CD1c-positive myeloid dendritic cell (primary cell): ENCODE measurements around the gene LTBP3.

Experiments used
- DNase-seq: peaks from one replicate; pipeline ENCODE4 v3.0.0-alpha.2; 2016; ENCODE audit errors: extremely low spot score

The LTBP3 gene

DNA sequence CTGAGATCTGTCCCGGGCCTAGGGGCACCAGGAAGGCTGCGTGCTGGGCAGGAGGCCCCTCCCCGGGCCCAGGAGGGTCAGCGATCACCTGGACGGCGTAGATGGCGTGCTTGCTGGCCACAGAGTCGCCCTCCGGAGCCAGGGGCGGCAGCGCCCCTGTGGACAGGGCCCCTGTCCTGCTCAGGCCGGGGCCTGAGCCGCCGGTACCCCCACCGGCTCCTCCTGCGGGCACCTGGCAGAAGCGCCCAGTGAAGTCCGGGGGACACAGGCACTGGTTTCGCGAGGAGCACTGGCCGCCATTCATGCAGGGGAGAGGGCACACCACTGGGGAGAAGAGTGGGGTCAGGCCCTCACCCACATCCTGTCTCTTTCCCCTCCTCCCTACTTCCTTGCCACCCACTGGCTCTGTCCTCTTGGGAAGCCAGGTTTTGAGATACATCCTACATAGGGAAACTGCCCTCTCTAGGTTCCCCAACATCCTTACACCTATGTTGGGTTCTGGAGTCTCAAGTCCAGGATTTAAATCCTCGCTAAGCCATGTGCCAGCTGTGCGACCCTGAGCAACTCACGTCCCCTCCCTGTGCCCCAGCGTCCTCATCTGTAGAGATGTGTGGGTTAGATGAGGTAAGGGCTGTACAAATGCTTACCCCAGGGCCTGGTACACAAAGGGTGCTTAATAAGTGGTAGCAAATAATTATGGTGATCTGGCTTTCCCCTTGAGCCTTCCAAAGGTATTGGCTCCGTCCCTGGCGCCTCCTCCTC lies 3.9 kb downstream of the LTBP3 start:
- DNase-seq, result no peak

DNA sequence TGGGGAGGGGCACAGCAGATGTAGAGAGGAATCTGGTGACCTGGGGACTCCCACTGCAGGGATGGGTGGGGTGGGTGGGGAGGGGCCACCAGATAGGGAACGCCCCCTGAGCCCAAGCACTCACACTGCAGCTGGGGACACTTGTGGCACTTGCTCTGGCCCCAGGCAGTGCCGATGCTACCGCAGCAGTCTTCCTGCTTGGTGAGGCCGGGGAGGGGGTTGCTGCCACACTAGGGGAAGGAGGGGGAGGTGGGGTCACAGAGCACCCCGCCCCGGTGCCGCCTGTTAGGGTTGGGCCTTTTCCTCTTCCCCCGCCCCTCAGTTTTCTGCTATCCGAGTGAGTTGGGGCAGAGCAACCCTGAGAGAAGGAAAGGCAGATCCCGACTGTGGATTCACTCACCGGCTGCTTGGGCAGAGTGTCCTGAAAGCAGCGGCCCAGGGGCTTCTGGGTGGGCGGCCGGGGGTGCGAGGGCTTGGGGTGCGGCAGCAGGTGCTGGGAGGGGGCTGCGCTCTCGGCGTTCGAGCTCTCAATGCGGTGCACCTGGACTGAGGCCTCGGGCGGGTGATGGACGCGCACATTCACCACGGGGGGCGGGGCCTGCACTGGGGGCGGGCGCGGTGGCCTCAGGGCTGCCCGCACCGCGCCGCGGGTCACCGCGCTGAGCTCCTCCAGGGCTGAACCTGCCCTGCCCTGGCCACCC lies 4.7 kb downstream of the LTBP3 start:
- DNase-seq, result peak; percentile 52

DNA sequence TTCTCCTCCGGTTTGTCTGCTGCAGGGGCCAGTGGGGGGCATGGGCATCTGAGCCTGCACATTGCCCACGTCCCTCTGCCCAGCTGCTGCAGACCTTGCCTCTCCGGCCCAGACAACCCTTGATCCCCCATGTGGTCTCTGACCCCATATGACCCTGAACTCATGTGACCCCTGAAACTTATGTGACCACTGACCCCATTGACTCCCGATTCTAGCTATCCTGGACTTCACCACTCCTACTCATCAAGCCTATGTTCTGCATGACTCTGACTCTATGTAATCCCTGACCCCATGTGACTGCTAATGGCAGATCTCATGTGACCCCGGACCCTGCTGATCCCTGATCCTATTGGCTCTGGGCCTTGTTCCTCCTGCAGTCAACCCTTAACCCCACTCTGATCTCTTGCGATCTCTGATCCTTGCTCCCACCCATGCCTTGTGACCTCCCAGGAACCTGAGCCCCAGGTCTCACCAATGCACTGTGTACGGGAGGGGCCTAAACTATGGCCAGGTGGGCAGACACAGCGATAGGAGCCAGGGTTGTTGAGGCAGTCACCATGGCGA lies 5.7 kb downstream of the LTBP3 start:
- DNase-seq, result peak; percentile 50

DNA sequence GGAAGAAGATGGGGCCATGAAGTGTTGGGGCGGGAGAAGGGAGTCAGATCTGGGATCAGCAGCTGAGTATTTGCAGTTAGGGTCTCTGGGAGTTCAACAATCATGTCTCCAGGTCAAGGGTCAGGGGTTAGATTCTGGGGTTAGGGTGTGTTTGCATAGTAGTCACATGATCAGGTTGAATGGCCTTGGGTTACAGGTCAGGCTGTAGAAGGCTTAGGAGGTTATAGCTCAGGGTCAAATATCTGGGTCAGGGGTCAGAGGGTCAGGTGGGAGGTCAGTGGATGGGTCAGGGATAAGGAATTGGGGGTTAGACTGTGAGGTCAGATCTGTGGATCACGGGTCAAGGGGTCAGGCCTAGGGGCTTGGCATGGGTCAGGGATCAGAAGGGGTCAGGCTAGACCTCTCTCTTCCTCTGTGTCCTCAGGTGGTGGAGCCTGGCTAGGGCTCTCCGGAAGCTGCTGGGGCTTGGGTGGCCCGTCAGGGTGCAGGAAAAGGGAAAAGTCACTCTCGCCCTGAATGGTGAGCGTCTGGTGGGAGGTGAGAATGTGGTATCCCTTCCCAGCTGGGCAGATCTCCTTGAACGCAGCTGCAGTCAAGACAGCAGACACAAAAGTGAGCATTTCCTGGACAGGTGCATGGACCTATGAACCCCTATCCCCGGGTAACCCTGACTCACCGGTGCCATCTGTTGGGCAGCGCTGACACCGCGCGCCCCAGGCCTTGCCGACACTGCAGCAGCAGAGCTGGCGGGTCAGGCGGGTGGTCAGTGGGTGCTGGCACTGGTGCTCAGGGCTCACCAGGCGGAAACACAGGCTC lies 6.4 kb downstream of the LTBP3 start:
- DNase-seq, result peak; percentile 58

DNA sequence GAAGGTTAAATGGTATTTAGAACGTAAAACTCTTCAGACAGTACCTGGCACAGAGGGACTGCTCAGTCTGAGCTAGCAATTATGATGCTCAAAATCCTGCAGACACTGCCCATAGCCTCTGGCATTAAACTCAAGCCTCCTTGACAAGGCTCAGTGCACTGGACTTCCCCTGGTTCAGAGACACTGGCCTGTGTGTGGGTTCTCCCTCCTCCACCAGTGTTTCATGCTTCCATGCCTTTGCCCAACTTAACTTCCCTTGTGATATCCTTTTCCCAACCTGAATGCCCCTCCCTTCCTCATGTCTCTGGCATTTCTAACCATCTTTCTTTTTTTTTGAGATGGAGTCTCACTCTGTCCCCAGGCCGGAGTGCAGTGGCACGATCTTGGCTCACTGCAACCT lies 9.1 kb downstream of the LTBP3 start:
- peak; percentile 39 for DNase-seq

DNA sequence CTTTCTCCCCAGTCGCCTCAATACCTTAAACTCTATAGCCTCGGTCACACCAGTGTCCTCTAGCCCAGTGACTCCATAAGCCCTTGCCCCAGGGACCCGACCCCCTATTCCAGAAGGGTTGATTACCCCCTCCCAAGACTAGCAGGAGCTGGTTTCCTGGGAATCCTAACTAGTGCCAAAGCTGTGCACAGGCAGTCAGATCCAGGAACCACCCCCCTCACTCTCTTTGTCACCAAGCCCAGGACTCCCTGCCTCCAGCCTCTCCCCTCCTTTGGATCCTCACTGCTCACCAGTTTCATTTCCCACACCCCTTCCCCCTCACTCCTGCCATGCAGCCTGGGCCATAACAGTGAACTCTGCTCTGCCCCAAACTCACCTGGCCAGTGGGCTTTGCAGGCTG lies 9.8 kb downstream of the LTBP3 start:
- DNase-seq, result no peak

DNA sequence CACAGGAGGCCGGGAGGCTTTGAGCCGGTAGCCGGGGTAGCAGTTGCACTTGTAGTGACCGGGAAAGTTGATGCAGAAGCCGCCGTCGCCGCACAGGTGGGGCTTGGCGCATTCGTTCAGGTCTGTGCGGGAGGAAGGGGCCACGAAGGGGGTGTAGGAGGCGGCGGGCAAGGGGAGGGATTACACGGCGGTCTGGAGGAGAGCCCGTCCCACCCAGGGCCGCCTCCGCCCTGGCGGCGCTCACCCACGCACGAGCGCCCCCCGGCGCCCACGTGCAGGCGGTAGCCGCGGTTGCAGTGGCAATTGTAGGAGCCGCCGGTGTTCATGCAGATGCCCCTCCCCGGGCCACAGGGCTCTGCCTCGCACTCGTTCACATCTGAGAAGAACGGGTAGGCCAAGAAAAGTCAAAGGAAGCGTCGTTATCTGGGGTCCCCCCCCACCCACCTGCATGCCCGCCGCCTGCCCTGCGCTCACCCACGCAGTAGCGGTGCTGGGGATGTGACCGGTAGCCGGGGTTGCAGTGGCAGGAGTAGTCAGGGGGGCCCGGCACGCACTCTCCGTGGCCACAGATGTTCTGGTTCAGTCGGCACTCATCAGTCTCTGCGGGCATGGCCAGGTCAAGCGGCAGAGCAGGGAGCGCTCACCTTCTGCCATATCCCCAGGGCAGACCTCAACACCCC lies 10.6 kb downstream of the LTBP3 start:
- DNase-seq, result no peak

DNA sequence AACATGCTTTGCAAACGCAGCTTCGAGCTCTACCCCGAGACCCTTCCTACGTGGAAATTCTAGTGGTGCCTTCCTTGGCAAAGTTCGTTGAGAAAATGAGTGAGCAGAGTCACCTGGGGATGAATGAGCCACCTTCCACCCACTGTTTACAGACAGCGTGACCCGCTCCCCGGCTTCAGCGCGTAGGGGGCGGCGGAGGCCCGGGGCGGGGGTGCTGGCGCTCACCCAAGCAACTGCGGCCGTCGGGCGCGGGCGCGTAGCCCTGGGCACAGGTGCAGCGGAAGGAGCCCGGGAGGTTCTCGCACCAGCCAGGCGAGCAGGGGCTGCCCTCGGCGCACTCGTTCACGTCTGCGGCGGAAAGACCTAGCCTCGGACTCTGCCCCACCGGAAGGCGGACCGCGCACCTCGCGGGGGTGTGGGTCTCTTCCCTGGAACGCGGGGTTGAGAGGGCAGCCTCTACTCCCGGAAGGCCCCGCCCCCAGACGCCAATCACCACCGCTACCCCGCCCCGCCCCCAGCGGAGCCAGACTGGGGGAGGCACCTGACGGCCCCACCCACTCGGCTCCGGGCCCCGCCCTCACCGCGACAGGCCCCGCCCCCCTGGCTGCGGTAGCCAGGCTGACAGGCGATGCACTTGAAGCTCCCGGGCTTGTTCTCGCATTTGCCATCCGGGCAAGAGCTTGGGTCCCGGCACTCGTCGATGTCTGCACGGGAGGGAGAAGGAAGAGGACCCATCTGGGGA lies 11.8 kb downstream of the LTBP3 start:
- DNase-seq, result peak; percentile 95

DNA sequence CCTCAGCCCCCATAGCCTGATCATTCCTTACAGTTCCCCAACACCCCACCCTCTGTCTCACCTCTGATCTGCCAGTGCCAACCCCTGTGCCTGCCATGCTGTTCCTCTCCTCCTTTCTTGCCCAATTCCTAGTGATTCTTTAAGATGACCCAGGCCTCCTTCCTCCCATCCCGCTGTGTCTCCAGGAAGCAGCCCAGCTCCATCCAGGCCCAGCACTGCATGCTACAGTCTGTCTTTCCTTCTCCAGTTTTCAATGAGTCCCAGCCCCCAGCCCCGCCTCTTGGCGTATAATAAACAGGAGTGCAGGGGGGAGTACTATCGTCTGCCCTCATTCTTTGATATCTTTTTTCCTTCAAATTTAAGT lies 12.3 kb downstream of the LTBP3 start:
- no peak for DNase-seq

DNA sequence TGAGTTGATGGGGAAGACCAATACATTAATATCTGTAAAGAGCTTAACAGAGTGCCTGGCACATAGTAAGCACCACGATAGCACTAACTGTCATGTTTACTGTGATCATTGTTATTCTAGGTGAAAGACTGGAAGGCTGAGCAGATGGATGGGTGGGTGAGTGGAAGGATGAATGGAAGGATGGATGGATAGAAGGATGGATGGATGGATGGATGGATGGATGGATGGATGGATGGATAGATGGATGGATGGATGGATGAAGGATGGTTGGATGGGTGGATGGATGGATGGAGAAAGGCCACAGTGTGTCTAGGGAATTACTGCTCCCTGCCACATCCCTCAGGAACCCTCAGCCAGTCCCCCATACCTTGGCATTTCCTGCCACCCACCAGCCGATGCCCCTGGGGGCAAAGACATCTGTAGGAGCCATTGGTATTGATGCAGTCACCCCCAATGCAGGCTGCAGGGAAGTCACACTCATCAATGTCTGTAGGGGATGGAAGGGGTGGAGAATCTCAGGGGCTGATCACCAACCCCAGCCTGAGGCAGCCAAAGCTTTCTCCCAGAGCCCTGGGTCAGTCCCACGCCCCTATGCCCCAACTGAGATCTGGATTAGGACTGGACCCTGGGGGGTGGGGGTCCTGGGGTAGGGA lies 15.3 kb downstream of the LTBP3 start:
- no peak for DNase-seq

DNA sequence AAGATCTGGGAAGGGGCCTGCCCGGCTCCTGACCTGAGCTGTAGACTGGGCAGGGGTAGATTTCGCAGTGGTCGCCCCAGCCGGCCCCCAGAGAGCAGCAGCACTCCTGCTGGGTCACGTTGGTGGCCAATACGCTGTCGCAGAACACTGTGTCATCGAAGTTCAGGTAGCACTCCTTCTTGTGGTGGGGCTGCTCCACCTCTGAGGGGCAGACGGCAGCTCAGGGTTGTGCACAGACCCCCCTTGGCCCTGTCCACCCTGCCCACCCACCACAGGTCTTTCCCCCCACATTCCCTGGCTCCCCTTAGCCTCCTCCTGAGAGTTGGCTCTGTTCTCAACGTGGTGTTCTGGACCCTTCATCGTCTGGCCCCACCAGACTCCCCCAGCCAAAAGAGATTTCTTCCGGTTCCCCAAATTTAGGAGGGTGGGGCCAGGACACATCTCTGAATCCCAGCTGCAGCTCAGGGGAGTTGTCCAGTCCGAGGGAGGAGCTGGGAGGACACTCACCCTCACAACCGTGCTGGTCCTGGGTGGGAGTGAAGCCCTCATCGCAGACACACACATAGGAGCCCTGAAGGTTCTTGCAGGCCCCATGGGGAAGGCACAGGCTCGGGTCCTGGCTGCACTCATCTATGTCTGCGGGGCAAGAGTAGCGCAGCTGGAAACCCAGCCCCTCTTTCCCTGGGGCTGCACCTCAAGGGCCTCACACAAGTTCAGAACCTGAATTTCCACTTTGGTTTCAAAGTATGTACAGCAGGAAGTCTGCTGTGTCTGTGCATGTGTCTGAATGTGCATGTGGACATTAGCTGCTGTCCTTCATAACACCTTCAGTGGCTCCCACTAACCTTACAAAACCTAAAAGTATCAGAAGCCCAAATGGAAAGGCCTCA lies 16.8 kb downstream of the LTBP3 start:
- peak; percentile 26 for DNase-seq

DNA sequence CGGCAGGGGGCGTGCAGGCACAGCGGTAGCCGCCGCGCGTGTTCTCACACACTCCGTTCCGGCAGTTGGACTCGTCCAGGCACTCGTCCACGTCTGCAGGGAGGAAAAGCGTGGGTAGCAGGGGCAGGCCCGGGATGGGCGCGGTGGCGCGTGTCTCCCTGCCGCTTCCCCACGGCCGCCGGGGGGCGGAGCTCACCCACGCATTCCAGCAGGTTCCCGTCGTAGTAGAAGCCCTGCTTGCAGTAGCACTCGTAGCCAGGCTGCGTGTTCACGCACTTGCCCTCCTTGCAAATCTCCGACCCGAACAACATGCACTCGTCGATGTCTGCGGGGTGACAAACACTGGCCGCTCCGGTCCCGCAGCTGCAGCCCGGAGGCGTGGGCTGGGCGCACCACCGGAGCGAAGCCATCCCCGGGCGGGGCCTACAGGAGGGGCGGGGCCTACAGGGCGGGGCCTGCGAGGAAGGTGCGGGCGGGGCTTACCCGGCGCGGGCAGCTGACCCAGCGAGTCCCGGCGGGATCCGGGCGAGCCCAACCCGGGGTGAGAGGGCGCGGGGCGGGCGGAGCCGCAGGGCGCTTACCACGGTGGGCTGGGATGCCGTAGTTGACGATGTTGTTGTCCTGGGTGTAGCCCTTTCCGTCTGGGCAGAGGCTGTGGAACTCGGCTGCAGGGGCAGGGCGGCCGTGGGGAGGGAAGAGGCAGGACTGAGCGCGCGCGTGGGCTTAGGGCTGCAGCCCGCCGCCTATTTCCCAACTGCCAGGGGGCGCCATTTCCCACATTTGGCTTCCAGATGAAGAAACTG lies 17.7 kb downstream of the LTBP3 start:
- DNase-seq, result peak; percentile 97

DNA sequence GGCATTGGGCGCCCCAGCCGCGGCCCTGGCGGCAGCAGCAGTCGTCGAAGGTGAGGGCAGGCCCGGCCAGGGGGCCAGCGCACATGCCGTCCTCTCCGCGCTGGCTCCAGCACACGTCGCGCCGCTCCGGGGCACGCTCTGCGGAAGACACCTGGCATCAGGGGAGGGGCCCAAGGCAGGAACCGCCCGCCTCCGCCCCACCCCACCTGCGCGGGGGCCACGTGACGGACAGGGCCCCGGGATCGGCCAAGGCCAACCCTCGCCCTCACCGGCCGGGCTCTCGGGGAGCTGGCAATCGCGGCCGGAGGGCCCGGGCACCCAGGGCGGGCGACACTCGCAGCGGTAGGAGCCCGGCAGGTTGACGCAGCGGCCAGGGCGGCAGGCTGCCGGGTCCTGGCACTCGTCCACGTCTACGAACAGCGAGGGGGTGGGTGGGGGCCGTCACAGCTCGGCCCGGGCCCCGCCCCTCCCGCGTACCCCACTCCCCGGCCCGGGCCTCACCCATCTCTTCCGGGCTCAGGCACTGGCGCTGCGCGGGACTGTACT lies 18.3 kb downstream of the LTBP3 start:
- no peak for DNase-seq

DNA sequence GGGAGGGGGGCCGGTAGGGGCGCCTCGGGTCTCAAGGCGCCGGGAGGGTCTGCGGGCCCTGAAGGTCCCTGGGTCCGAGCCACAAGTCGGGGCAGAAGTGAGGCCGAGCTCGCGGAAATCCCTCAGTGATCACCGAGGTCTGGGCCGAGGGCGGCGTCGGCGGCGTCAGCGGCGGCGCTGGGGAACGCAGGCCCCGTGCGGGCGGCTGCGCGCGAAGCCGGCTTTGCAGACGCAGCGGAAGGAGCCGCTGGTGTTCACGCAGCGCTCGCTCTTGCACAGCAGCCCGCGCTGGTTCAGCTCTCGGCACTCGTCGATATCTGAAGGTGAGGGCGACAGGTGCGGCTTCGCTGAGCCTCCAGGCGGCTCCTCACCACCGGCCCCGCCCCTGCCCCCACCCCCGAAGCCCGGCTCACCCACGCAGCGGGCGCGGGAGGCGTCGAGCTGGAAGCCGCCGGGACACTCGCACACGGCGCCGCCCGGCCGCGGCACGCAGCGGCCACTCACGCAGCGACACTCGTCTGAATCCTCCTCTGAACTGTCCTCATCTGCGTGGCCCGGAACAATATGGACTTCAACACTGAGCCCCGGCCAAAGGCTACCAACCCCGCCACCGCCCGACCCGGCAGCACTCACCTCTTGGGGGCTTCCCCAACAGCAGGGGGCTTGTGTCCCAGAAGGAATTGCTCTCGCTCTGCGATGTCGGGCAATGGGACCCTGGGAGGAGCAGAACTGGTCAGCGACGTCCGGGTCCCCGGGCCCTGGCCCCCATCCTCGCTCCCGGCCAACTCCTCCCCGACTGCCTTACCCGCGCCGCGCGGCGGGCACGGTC lies 19.0 kb downstream of the LTBP3 start:
- DNase-seq, result no peak

DNA sequence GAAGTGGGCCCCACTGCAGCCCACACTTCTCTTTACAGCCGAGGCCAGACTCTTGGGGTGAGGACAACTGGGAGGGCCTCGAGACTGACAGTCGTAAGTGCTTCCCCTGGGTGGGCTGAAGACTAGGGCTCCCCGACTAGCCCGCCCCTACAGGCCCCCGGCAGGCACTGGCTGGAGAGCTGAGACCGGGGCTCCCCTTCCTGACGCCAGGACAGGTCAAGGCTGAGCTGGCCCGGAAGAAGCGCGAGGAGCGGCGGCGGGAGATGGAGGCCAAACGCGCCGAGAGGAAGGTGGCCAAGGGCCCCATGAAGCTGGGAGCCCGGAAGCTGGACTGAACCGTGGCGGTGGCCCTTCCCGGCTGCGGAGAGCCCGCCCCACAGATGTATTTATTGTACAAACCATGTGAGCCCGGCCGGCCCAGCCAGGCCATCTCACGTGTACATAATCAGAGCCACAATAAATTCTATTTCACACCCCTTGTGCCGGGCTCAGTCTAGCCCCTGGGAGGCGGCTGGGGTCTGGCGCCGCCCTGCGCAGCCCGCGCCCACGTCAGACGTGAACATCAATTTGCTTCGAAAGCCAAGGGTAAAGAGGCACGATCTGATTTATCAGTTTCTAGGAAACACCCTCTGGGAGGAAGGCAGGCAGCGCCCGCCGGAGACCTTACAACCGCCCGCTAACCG lies 19.8 kb downstream of the LTBP3 start:
- no peak for DNase-seq

DNA sequence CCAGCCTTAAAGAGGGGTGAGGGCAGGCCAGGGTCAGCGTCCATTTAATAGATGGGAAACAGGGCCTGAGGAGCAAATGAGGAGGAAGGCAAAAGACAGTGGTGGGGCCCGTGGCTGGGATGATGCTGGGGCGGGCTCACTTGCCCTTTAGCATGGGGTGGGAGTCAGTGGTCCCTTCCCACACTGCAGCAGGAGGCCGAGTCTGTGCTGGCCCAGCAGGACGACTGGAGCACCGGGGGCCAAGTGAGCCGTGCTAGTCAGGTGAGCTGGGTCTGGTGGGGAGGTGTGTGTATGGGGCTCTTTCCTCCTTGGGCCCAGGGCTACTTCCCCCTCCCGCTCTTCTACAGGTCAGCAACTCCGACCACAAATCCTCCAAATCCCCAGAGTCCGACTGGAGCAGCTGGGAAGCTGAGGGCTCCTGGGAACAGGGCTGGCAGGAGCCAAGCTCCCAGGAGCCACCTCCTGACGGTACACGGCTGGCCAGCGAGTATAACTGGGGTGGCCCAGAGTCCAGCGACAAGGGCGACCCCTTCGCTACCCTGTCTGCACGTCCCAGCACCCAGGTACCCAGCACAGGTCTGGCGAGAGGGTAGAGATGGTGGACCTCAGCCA lies 20.4 kb downstream of the LTBP3 start:
- DNase-seq, result no peak

DNA sequence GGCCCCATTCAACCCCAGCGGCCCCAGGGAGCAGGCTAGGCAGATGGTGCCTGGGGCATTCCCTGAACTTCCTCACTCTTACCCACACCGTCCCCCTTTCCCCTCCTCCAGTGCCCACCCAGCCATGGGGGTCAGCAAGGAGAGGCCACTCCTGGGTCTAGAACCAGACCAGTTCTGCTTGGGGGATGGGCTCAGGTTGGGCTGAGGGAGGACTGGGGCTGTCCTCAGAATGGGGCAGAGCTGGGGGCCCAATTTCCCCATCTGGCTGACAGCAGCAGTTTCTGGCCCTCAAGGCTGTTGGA lies 20.9 kb downstream of the LTBP3 start:
- no peak for DNase-seq
